Measurements from ENCODE around the gene ELF5. TPM values are rescaled to one million over a fixed set of nuclear protein-coding genes. Genes with fewer than 3 reads are reported as not detected.
A peak's percentile ranks its signal among the peaks of the same experiment; 100 is the strongest.

The ELF5 gene
- total RNA-seq, 1 donor from 2014 or later, result not detected

GRCh38 chr11:34443136-34443535 lies 70.5 kb downstream of the ELF5 start:
- DNase-seq (ENCODE audit: extremely low spot score in 2 of 2), result no peak
- Histone ChIP-seq H3K9me3 (no peaks in the 10 kb centered on the region), H3K27me3 (no peaks in the 10 kb centered on the region), H3K4me1 (peaks cover 60% of the 10 kb centered on the region), H3K27ac (no peak overlapping the region), H3K4me3 (no peak overlapping the region), H3K36me3 (no peaks in the 10 kb centered on the region)
- intact Hi-C loops (cut with DNase I), result loop anchor here (10.0 kb wide), 1 partner anchor 268 kb away; no protein-coding TSS in a partner anchor
- TF ChIP-seq CTCF (IDR thresholded peaks at IDR 0.05) (no peak), POLR2A (IDR thresholded peaks at IDR 0.05) (no peak), POLR2AphosphoS5 (IDR thresholded peaks at IDR 0.05; ENCODE audit: insufficient read depth in 1 of 2, low read depth in 1 of 2) (no peak)

GRCh38 chr11:34441814-34442213 lies 71.8 kb downstream of the ELF5 start:
- no peaks in the 10 kb centered on the region for H3K27me3 ChIP-seq
- intact Hi-C loops (cut with DNase I), result loop anchor here (10.0 kb wide), 1 partner anchor 267 kb away; no protein-coding TSS in a partner anchor
- H3K27ac ChIP-seq, result no peak overlapping the region
- H3K9me3 ChIP-seq, result no peaks in the 10 kb centered on the region
- H3K36me3 ChIP-seq, result no peaks in the 10 kb centered on the region
- no peak overlapping the region for H3K4me3 ChIP-seq
- peaks cover 47% of the 10 kb centered on the region for H3K4me1 ChIP-seq
- TF ChIP-seq POLR2AphosphoS5 (IDR thresholded peaks at IDR 0.05; ENCODE audit: insufficient read depth in 1 of 2, low read depth in 1 of 2) (no peak), CTCF (IDR thresholded peaks at IDR 0.05) (no peak), POLR2A (IDR thresholded peaks at IDR 0.05) (no peak)
- no peak for DNase-seq (ENCODE audit: extremely low spot score in 2 of 2)

GRCh38 chr11:34439610-34440198 lies 73.9 kb downstream of the ELF5 start:
- H3K4me3 ChIP-seq, result peak overlapping the region; percentile 82 to 85
- H3K36me3 ChIP-seq, result no peaks in the 10 kb centered on the region
- peaks cover 37% of the 10 kb centered on the region for H3K4me1 ChIP-seq
- TF ChIP-seq CTCF (IDR thresholded peaks at IDR 0.05) (no peak), POLR2AphosphoS5 (IDR thresholded peaks at IDR 0.05; ENCODE audit: insufficient read depth in 1 of 2, low read depth in 1 of 2) (no peak), POLR2A (IDR thresholded peaks at IDR 0.05) (no peak)
- H3K27me3 ChIP-seq, result no peaks in the 10 kb centered on the region
- no peak for DNase-seq (ENCODE audit: extremely low spot score in 2 of 2)
- intact Hi-C loops (cut with DNase I), result loop anchor here (10.0 kb wide), 1 partner anchor 265 kb away; no protein-coding TSS in a partner anchor
- peak overlapping the region; percentile 92 for H3K27ac ChIP-seq
- no peaks in the 10 kb centered on the region for H3K9me3 ChIP-seq

- Histone ChIP-seq H3K36me3 (no peaks in the 10 kb centered on the region), H3K9me3 (no peaks in the 10 kb centered on the region), H3K4me1 (peaks cover 37% of the 10 kb centered on the region), H3K27me3 (no peaks in the 10 kb centered on the region), H3K27ac (peak within 1 kb of the TSS; percentile 92), H3K4me3 (peak within 1 kb of the TSS; percentile 82 to 85)
- TF ChIP-seq CTCF (IDR thresholded peaks at IDR 0.05) (no peak), POLR2AphosphoS5 (IDR thresholded peaks at IDR 0.05; ENCODE audit: insufficient read depth in 1 of 2, low read depth in 1 of 2) (peak; percentile 84 to 95), POLR2A (IDR thresholded peaks at IDR 0.05) (peak in 1 of 2 donors; percentile 77)
- intact Hi-C loops (cut with DNase I), result no loop called here
- DNase-seq (ENCODE audit: extremely low spot score in 2 of 2), result peak; percentile 97 to 99
These were observed 74.8 kb downstream of the ELF5 start, which contains the start of gene CAT for GRCh38 chr11:34438529-34439507. CAT (plus strand) TSS chr11:34438934; CDS start chr11:34439014, 80 bp downstream.
